ENCODE results near the gene HAPSTR1.
"Not testable (repeated sequence)": the region's sequence is repeated elsewhere in the genome, so short reads cannot be mapped to it uniquely, and the experiment has no call there.

Gene HAPSTR1

GRCh38 chr16:9079430-9079812 is 12.0 kb upstream of the HAPSTR1 start:
- DNase-seq (ENCODE audit: low read depth): no peak
- TF ChIP-seq, protein P1, sequence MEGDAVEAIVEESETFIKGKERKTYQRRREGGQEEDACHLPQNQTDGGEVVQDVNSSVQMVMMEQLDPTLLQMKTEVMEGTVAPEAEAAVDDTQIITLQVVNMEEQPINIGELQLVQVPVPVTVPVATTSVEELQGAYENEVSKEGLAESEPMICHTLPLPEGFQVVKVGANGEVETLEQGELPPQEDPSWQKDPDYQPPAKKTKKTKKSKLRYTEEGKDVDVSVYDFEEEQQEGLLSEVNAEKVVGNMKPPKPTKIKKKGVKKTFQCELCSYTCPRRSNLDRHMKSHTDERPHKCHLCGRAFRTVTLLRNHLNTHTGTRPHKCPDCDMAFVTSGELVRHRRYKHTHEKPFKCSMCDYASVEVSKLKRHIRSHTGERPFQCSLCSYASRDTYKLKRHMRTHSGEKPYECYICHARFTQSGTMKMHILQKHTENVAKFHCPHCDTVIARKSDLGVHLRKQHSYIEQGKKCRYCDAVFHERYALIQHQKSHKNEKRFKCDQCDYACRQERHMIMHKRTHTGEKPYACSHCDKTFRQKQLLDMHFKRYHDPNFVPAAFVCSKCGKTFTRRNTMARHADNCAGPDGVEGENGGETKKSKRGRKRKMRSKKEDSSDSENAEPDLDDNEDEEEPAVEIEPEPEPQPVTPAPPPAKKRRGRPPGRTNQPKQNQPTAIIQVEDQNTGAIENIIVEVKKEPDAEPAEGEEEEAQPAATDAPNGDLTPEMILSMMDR (conservative IDR thresholded peaks at IDR 0.05; ENCODE audit: control insufficient read depth, insufficient read depth, low read depth, low read length): no peak
- H3K4me3 ChIP-seq (ENCODE audit: control insufficient read depth, low read depth, low read length): no peak overlapping the region

GRCh38 chr16:9081158-9081557 is 10.3 kb upstream of the HAPSTR1 start:
- no peak overlapping the region for H3K4me3 ChIP-seq (ENCODE audit: control insufficient read depth, low read depth, low read length)
- DNase-seq (ENCODE audit: low read depth): no peak
- TF ChIP-seq, protein P1 (conservative IDR thresholded peaks at IDR 0.05; ENCODE audit: control insufficient read depth, insufficient read depth, low read depth, low read length): no peak

- TF ChIP-seq, protein P1 (conservative IDR thresholded peaks at IDR 0.05; ENCODE audit: control insufficient read depth, insufficient read depth, low read depth, low read length): no peak
- DNase-seq (ENCODE audit: low read depth): no peak
- no peak overlapping the region for H3K4me3 ChIP-seq (ENCODE audit: control insufficient read depth, low read depth, low read length)
Measured at GRCh38 chr16:9081843-9082242, 9.6 kb upstream of the HAPSTR1 start.

- no peak overlapping the region for H3K4me3 ChIP-seq (ENCODE audit: control insufficient read depth, low read depth, low read length)
- DNase-seq (ENCODE audit: low read depth): no peak
- TF ChIP-seq, protein P1 (conservative IDR thresholded peaks at IDR 0.05; ENCODE audit: control insufficient read depth, insufficient read depth, low read depth, low read length): no peak
Measured at GRCh38 chr16:9082422-9082821, 9.0 kb upstream of the HAPSTR1 start.

- DNase-seq (ENCODE audit: low read depth): not testable (repeated sequence)
Measured at GRCh38 chr16:9087733-9088132, 3.7 kb upstream of the HAPSTR1 start.

GRCh38 chr16:9088848-9089247 is 2.6 kb upstream of the HAPSTR1 start:
- TF ChIP-seq, protein P1 (conservative IDR thresholded peaks at IDR 0.05; ENCODE audit: control insufficient read depth, insufficient read depth, low read depth, low read length): no peak
- DNase-seq (ENCODE audit: low read depth): no peak
- no peak overlapping the region for H3K4me3 ChIP-seq (ENCODE audit: control insufficient read depth, low read depth, low read length)

More at GRCh38 chr16:9087733-9088132, 3.7 kb upstream of the HAPSTR1 start:
- H3K4me3 ChIP-seq (ENCODE audit: control insufficient read depth, low read depth, low read length): not testable (repeated sequence)

GRCh38 chr16:9089660-9090059 is 1.8 kb upstream of the HAPSTR1 start:
- no peak for DNase-seq (ENCODE audit: low read depth)
- TF ChIP-seq, protein P1 (conservative IDR thresholded peaks at IDR 0.05; ENCODE audit: control insufficient read depth, insufficient read depth, low read depth, low read length): no peak
- H3K4me3 ChIP-seq (ENCODE audit: control insufficient read depth, low read depth, low read length): no peak overlapping the region

Measured in fibroblast of mammary gland (primary cell).